HG03575 (cell line): ENCODE data around the gene C16orf92.

Experiments
- ATAC-seq: cut with Tn5 transposase; IDR thresholded peaks from one replicate; pipeline ENCODE4 v1.9.1; 2021; ENCODE audit not compliant: unreplicated experiment, insufficient number of reproducible peaks, low FRiP score; ENCODE audit errors: extremely low read depth

The C16orf92 gene

GRCh38 chr16:30022887-30023286 lies at the start of gene C16orf92:
TSS of gene C16orf92 (plus strand) at chr16:30023198. CDS start at chr16:30023341, 143 bp downstream.
- ATAC-seq = no peak

- peak; percentile 70 for ATAC-seq
Measured at GRCh38 chr16:29973384-29974246, 49.4 kb upstream of the C16orf92 start, which contains the start of gene TAOK2. TSS of gene TAOK2 (plus strand) at chr16:29973868. CDS start at chr16:29977773, 3,905 bp downstream.

- no peak for ATAC-seq
Measured at GRCh38 chr16:29974291-29975133, 48.5 kb upstream of the C16orf92 start.

- no peak for ATAC-seq
Measured at GRCh38 chr16:29975134-29975538, 47.9 kb upstream of the C16orf92 start.

- no peak for ATAC-seq
Measured at GRCh38 chr16:29975811-29976511, 47.0 kb upstream of the C16orf92 start.

GRCh38 chr16:29977063-29977825 lies 45.8 kb upstream of the C16orf92 start:
- no peak for ATAC-seq

- ATAC-seq = no peak
Measured at GRCh38 chr16:29978081-29978480, 44.9 kb upstream of the C16orf92 start.

GRCh38 chr16:29978564-29979270 lies 44.3 kb upstream of the C16orf92 start:
- ATAC-seq = no peak

- ATAC-seq = no peak
Measured at GRCh38 chr16:29982560-29983419, 40.2 kb upstream of the C16orf92 start.

- ATAC-seq = no peak
Measured at GRCh38 chr16:29983420-29984136, 39.4 kb upstream of the C16orf92 start.

- no peak for ATAC-seq
Measured at GRCh38 chr16:29984137-29984763, 38.7 kb upstream of the C16orf92 start.

GRCh38 chr16:29984764-29985147 lies 38.2 kb upstream of the C16orf92 start:
- no peak for ATAC-seq

- ATAC-seq = no peak
Measured at GRCh38 chr16:29985271-29985811, 37.7 kb upstream of the C16orf92 start.

- ATAC-seq = no peak
Measured at GRCh38 chr16:29986231-29986630, 36.8 kb upstream of the C16orf92 start.

- ATAC-seq = no peak
Measured at GRCh38 chr16:29986931-29987330, 36.1 kb upstream of the C16orf92 start.
